MV-4-11 (cell line): ENCODE results near the gene NUDT1.
"Not testable (repeated sequence)": the region's sequence is repeated elsewhere in the genome, so short reads cannot be mapped to it uniquely, and the experiment has no call there.

ENCODE experiments used
- DNase-seq: peaks from one replicate; lab custom pipeline; 2025; lab: John Stamatoyannopoulos, UW

NUDT1 gene

DNA sequence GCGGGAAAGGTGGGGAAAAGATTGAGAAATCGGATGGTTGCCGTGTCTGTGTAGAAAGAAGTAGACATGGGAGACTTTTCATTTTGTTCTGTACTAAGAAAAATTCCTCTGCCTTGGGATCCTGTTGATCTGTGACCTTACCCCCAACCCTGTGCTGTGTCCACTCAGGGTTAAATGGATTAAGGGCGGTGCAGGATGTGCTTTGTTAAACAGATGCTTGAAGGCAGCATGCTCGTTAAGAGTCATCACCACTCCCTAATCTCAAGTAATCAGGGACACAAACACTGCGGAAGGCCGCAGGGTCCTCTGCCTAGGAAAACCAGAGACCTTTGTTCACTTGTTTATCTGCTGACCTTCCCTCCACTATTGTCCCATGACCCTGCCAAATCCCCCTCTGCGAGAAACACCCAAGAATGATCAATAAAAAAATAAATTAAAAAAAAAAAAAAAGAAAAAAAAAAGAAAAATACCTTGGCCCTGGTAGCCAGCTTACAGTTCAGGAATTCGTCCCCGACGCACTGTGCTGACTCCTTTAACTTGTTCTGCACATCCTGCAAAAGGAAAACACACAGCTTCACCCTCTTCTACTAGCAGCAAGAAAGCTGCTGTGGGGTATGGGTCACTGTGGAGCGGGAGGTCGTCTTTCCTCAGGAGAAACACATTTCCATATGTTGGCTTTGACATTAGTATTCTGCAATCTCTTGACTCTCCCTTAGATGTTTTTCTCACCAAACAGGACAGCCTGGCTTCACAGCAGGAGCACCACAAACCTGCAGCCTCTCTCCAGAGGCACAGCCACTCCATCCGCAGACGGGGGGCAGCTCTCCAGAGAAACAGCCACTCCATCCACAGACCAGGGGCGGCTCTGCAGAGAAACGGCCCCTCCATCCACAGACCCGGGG, 27.3 kb downstream of the NUDT1 start:
- DNase-seq: not testable (repeated sequence)

GRCh38 chr7:2269991-2270460, 28.0 kb downstream of the NUDT1 start:
- no peak for DNase-seq

DNA sequence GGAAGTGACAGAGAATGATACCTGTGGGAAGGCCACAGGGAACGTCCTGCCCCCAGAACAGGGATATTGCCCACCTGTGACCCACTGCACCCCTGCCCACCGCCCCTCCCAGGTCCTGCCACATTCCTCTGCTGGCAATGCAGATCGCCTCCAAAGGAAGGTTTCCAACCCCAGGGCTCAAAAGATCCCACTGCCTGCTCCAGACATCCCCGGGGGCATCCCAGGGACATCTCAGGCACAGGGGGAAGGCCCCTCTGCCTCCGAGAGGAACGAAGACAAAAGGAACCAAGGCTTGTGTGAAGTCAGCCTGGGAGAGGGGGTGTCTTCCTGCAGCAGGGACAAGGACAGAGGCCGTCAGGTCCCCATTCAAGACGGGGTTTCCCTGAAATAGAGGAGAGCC, 28.5 kb downstream of the NUDT1 start:
- no peak for DNase-seq

- DNase-seq: no peak
These were observed 29.4 kb downstream of the NUDT1 start for GRCh38 chr7:2271273-2272026.

DNA sequence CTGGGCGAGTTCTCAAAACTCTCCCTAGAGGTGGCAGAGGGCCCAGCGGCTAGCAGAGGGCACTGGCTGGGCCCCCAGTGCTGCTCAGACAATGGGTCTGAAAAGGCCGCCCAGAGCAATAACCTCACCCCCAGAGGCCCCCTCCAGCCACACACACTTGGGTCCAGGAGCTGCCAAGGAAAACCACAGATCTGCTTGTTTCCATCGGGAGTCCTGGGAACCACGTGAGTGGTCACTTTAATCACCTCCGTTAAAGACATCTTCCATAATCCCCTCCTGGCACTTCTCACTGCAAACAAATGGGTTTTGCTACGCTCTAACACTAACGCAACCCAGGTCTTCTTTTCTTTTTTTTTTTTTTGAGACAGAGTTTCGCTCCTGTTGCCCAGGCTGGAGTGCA, 30.0 kb downstream of the NUDT1 start:
- no peak for DNase-seq

- no peak for DNase-seq
These were observed 31.8 kb downstream of the NUDT1 start for GRCh38 chr7:2273866-2274265.

DNA sequence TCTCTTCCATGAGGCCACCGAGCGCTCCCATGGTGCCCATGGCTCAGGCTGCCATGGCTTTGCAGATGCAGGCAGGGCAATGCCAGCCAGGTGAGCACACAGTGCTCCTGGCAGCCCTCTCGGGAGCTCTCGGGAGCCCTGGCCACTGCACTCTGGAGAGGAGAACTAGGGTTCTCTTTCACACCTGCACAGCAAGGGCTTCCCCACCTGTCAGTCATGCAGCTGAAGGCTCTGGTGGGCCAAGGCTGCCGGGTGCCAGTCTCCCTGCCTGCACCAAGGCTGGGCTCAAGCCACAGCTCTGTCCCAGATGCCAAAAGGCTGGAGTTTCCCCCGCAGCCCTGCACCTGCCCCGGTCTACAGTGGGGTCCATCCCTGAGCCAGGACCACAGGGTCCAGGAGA, 32.6 kb downstream of the NUDT1 start:
- DNase-seq: no peak

- no peak for DNase-seq
These were observed 33.1 kb downstream of the NUDT1 start for GRCh38 chr7:2275101-2275500.

- no peak for DNase-seq
These were observed 34.1 kb downstream of the NUDT1 start for GRCh38 chr7:2276107-2276506.

DNA sequence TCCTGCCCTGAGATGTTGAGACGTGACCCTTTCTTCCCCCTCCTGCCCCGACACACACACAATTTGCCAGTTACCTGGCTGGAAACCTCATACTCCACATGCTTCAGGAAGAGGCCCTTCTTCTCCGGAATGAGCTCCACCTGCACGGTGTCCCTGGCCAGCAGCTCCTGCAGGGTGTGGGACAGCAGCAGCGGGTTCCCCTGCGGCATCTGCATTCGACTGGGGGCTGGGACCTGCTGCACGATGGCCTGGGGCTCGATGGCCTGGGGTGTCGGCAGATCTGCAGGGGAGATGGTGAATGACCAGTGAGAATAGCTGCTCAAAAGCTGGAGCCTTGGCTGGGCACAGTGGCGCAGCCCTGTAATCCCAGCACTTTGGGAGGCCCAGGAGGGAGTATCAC, 36.0 kb downstream of the NUDT1 start:
- DNase-seq: no peak

- no peak for DNase-seq
These were observed 37.9 kb downstream of the NUDT1 start for GRCh38 chr7:2279896-2280295.

- no peak for DNase-seq
These were observed 38.4 kb downstream of the NUDT1 start for GRCh38 chr7:2280424-2280823.

DNA sequence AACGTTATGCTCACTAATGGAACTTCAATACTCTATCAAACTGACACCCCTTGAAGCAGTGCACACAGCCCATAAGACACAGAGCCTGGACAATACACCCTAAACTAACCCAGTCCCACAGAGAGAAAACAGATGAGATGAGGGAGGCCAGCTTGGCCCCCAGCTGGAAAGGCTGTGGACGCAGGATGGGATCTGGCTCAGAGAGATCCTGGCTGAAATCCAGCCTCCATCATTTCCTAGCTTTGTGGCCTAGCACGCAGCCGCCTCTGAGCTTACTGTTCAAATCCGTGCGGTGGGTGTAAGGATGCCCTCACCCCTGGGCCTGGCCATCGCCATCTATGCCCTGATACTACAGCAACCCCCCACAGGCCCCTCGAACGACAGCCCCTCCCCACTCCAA, 39.5 kb downstream of the NUDT1 start:
- DNase-seq: no peak

DNA sequence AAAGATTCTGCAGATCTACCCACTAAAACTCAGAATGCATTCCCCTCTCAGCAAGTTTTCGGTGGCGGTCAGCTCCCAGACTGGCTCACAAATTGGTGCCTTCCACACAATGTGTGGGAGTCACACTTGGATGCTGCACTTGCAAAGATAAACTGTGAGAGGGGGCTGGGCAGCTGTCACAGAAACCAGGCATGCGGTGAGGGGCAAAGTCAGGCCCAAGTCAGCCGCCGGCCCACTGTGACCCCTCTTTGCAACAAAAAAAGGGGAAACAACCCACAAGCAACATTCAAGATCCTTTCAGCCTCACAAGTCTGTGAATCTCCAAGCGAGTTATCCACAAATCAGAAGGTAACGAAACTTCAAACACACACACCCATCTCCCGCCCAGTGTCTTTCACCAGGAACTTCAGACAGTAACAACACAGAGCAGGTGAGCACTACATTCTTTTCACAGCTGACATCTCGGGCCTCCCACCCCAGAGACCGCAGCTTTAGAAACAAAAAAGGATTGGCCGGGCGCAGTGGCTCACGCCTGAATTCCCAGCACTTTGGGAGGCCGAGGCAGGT, 40.2 kb downstream of the NUDT1 start:
- no peak for DNase-seq

DNA sequence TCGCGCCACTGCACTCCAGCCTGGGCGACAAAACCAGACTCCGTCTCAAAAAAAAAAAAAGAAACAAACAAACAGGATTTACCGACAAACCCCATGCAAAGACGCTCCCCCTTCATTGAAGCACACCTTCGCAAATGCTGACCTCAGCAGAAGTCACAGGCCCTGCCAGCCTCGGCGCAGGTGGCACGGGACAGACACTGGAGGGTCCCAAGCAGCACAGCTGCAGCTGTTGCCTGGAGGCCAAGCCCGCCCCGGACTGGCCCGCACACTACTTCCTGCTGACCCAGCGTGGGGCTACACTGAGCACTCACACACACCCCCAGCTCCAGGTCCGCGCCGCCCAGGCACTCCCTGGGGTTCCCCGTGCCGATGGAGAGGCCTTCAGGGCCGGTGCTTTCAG, 41.0 kb downstream of the NUDT1 start:
- no peak for DNase-seq

- no peak for DNase-seq
These were observed 45.7 kb downstream of the NUDT1 start for GRCh38 chr7:2287745-2288144.

DNA sequence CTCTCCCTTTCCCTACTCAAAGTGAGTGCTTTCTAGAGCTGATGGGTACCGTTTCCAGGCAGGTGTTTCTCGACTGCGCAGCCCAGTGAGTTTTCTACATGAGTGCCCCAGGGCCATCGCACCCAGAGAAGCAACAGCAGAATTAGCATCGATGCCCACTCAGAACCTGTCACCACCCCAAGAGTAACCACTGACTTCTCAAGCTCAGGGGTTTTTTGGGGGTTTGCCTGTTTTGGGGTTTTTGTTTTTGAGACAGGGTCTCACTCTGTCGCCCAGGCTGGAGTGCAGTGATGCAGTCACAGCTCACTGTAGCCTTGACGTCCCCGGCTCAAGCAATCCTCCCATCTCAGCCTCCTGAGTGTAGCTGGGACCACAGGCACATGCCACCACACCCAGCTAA, 46.5 kb downstream of the NUDT1 start:
- DNase-seq: no peak

GRCh38 chr7:2289111-2289586, 47.1 kb downstream of the NUDT1 start:
- no peak for DNase-seq

- no peak for DNase-seq
These were observed 47.6 kb downstream of the NUDT1 start for GRCh38 chr7:2289621-2290020.

DNA sequence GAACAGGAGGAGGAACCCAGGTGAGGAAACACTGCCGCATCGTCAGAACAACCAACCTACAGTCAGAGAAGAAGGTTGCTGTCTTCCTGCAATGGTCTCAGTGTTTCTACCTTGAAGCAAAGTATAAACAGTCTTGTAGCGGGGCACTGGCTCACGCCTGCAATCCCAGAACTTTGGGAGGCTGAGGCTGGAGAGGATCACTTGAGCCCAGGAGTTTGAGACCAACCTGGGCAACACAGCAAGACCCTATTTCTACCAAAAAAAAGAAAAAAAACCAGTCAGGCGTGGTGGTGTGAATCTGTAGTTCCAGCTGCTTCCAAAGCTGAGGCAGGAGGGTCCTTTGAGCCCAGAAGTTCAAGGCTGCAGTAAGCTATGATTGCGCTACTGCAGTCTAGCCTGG, 48.9 kb downstream of the NUDT1 start:
- no peak for DNase-seq

- DNase-seq: no peak
These were observed 54.1 kb downstream of the NUDT1 start for GRCh38 chr7:2295936-2296620.

DNA sequence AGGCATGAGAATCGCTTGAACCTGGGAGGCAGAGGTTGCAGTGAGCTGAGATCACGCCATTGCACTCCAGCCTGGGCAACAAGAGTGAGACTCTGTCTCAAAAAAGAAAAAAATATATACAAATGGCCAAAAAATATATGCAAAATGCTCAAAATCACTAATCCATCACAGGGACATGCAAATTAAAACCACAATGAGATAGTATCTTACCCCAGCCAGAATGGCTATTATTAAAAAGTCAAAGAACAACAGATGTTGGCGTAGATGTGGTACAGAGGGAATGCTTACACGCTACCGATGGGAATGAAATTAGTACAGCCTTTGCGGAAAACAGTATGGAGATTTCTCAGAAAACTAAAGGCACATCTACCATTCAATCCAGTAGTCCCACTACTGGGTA, 54.8 kb downstream of the NUDT1 start:
- DNase-seq: no peak
